GM06990 (cell line): ENCODE results near the gene NKX3-2.

Experiments used
- DNase-seq: peaks from one replicate; pipeline ENCODE4 v3.0.0-alpha.2; 2011; ENCODE audit not compliant: insufficient read length; ENCODE audit errors: extremely low read depth
- H3K27me3 ChIP-seq: replicated peaks from 2 replicates; pipeline ENCODE4 v1.6.0; 2011; ENCODE audit warnings: low read length; ENCODE audit not compliant: control insufficient read depth, insufficient read depth
- H3K36me3 ChIP-seq: 2 replicates; pipeline ENCODE4 v1.5.1; 2011; ENCODE audit warnings: low read length; ENCODE audit not compliant: control insufficient read depth, insufficient read depth
- H3K4me3 ChIP-seq: replicated peaks from 2 replicates; pipeline ENCODE4 v1.5.1; 2011; ENCODE audit warnings: low read depth, mild to moderate bottlenecking, control low read depth, low read length
- CTCF ChIP-seq: IDR thresholded peaks from 2 replicates; pipeline ENCODE4 v1.5.1; 2011; ENCODE audit warnings: low read length, control low read depth, mild to moderate bottlenecking, inconsistent platforms; ENCODE audit not compliant: insufficient read depth, poor library complexity, severe bottlenecking

The NKX3-2 gene

DNA sequence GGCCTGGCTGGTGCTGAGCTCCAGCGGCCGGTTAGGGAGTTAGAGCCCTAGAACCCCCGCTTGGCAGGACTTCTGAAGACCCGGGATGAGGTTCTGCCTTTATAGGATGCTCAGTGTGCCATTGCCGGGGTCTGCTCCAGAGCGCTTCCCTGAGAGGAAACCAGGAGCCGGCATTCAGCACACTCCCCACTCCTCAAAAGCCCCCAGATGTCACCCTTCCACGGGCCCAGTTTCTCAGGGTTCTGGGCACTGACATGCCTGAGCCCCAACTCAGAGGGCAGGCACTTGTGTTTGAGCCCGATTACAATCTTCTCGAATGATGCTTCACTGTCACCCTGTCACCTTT is 6.5 kb downstream of the NKX3-2 start:
- no peak overlapping the region for H3K4me3 ChIP-seq
- no peaks in the 10 kb centered on the region for H3K36me3 ChIP-seq
- DNase-seq = no peak
- H3K27me3 ChIP-seq = peaks cover 9% of the 10 kb centered on the region
- TF ChIP-seq CTCF = no peak

GRCh38 chr4:13537011-13537831 is 7.1 kb downstream of the NKX3-2 start:
- Histone ChIP-seq H3K27me3 (peaks cover 9% of the 10 kb centered on the region), H3K36me3 (no peaks in the 10 kb centered on the region), H3K4me3 (no peak overlapping the region)
- no peak for TF ChIP-seq CTCF
- DNase-seq = no peak

- Histone ChIP-seq H3K4me3 (no peak overlapping the region), H3K36me3 (no peaks in the 10 kb centered on the region), H3K27me3 (peaks cover 9% of the 10 kb centered on the region)
- no peak for DNase-seq
- TF ChIP-seq CTCF = no peak
Observed at GRCh38 chr4:13536607-13537006, 7.7 kb downstream of the NKX3-2 start.

GRCh38 chr4:13535708-13536361 is 8.5 kb downstream of the NKX3-2 start:
- Histone ChIP-seq H3K36me3 (no peaks in the 10 kb centered on the region), H3K27me3 (peaks cover 13% of the 10 kb centered on the region), H3K4me3 (no peak overlapping the region)
- DNase-seq = no peak
- TF ChIP-seq CTCF = no peak

- DNase-seq = no peak
- Histone ChIP-seq H3K36me3 (no peaks in the 10 kb centered on the region), H3K4me3 (no peak overlapping the region), H3K27me3 (peaks cover 10% of the 10 kb centered on the region)
- no peak for TF ChIP-seq CTCF
Observed at GRCh38 chr4:13535118-13535517, 9.2 kb downstream of the NKX3-2 start.
